HG02588 (cell line): ENCODE measurements around the gene BRAF.
"Not testable (repeated sequence)": the region's sequence is repeated elsewhere in the genome, so short reads cannot be mapped to it uniquely, and the experiment has no call there.

Experiments used
- ATAC-seq: cut with Tn5 transposase; IDR thresholded peaks from one replicate; pipeline ENCODE4 v1.9.1; 2021; ENCODE audit warnings: mild to moderate bottlenecking, moderate library complexity; ENCODE audit not compliant: unreplicated experiment

Gene BRAF

GRCh38 chr7:140881507-140882228, 43.1 kb downstream of the BRAF start:
- peak; percentile 46 for ATAC-seq

DNA sequence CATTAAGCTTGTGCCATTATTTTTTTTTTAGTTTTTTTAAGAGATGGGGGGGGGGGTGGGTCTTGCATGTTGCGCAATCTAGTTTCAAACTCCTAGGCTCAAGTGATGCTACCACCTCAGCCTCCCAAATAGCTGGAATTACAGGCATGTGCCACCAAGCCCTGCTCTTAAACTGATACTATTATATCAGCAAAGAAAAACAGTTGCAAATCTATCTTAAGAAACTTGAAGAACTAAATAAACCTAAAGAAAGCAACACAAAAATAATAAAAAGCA, 47.5 kb downstream of the BRAF start:
- ATAC-seq: no peak

- peak; percentile 79 for ATAC-seq
Measured at GRCh38 chr7:140876519-140877248, 48.0 kb downstream of the BRAF start.

DNA sequence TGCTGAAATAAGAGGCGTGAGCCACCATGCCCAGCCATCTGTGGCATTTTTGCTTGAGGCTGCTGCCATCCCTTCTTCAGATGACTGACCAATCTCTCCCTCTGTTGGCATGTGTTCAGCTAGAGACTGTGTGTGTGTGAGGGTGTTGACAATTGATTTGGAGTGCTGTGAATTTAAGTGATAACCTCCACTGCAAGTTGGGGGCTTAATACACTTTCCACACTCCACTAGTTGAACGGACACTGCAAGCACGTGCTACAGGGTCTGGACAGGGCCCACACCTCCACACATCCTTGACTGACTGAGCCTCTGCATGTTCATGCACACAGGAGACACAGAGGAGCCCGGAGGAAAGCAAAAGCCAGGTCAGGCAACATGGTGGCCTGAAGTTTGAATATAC, 51.3 kb downstream of the BRAF start:
- no peak for ATAC-seq

DNA sequence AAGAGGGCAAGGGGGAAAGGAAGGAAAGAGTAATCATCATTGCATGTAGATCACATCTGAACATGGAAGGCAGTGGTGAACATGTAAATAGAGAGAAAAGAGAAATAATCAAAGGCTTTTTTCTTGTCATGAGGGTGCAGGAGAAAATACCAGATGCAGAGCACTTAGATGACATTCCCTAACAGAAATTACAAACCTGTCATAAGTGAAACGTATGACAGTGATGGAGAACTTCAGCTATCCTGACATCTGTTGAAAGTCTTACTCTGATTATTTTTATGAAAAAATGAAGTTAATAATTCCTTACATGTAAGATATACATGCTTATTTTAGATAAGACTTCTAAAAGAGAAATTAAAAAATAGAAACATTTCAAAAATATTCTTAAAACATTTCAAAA, 54.7 kb downstream of the BRAF start:
- no peak for ATAC-seq

DNA sequence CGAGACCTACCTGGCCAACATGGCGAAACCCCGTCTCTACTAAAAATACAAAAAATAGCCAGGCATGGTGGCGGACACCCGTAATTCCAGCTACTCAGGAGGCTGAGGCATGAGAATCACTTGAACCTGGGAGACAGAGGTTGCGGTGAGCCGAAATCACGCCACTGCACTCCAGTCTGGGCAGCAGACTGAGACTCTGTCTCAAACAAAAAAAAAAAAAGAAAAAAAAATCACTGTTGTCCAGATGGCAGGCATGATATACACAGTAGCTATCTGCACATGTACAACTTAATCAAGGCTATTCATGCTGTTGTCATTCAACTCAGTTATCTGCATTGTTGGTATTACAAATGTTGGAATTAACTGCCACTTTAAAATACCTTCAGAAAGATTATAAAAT, 55.3 kb downstream of the BRAF start:
- ATAC-seq: no peak

DNA sequence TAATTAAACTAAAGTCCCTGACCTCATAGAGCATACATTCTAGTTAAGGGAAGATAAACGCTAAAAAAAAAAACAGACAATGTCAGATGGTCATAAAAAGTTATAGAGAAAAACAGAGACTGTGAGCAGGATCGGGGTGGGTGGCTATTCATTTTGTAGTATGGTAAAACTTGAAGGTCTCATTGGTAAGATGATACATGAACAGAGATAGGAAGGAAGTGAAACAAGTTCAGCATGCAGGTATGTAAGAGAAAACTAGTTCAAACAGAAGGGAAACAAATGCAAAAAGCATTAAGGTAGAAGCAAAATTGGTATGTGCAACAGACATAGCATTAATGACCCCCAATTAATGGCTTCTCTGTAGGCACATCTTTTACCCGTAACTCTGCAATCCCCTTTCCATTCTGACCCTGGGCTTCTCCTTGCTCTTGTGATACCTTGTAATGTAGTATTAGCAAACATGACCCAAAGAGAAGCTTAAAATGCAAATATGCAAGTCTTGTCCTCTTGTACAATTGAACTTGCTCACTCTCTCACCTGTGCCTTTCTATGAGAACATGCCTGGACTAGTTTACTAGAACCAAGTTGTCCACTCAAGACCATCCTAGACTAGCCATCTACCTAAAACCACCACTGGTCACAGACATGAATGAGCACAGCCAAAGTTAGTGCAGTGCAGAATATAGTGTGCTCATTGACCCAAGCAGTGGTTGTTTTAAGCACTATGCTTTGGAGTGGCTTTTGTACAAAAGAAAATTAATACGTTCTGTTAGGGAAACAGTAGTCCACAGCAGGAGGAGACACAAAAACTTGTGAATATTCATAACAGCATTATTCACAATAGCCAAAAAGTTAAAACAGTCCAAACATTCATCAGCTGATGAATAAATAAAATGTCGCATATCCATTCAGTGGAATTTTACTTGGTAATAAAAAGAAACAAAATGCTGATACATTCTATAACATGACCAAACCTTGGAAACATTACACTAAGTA, 57.0 kb downstream of the BRAF start:
- ATAC-seq: peak; percentile 54

DNA sequence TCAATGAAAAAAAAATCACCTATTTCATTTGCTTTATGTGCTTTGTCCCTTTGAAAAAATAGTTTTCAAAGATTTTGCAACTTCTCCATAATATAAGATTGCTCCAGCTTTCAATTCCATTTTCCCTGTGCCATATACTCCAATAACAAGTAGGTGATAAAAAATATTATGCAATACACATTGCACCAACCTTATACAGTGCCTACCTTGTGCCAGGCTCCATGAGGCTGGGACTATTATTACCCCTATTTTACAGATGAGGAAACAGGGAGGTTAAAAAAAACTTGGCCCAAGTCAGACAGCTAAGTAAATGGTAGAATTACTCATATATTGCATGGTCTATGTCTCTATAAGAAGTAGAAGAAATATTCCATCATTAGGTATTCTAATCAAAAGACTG, 57.8 kb downstream of the BRAF start:
- no peak for ATAC-seq

DNA sequence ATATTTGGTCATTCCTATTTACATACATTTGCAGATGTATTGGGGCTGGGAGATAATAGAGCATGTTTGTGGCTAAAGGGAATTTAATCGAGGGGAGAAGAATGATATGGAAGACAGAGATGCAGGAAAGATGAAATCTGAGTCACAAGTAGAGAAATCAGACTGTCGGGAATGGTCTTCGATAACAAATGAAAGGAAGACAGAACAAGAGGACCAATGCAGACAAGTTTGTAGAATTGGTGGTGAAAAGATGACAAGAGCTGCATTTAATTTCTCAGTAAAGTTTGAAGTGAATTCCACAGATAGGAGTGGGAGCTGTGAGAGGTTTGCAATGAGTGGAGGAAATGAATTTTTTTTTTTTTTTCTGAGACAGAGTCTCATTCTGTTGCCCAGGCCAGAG, 60.0 kb downstream of the BRAF start:
- no peak for ATAC-seq

DNA sequence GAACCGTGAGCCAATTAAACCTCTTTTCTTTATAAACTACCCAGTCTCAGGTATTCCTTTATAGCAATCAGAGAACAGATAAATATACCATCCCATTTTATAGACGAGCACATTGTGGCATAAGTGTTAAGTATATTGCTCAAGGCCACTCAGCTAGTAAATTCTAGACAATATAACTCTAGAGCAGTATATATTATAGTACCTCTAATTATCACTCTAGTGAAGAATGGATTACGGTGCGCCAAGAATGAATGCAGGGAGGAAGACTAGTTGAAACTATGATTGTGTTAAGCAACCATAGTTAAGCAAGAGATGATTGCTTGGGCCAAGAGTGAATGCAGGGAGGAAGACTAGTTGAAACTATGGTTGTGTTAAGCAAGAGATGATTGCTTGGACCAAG, 60.9 kb downstream of the BRAF start:
- ATAC-seq: no peak

- no peak for ATAC-seq
Measured at GRCh38 chr7:140863184-140863583, 61.5 kb downstream of the BRAF start.

DNA sequence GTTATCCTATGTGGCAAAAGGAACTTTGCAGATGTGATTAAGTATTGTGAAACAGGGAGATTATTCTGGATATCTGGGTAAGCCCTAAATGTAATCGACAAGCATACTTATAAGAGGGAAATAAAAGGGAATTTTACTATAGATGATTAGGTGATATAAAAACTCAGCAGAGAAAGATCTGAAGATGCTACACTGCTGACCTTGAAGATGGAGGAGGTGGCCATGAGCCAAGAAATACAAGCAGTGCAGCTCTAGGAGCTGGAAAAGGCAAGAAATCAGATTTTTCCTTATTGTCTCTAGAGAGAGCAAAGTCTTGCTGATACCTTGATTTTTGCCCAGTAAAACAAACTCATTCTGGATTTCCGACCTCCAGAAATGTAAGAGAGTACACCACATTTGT, 67.7 kb downstream of the BRAF start:
- ATAC-seq: no peak

DNA sequence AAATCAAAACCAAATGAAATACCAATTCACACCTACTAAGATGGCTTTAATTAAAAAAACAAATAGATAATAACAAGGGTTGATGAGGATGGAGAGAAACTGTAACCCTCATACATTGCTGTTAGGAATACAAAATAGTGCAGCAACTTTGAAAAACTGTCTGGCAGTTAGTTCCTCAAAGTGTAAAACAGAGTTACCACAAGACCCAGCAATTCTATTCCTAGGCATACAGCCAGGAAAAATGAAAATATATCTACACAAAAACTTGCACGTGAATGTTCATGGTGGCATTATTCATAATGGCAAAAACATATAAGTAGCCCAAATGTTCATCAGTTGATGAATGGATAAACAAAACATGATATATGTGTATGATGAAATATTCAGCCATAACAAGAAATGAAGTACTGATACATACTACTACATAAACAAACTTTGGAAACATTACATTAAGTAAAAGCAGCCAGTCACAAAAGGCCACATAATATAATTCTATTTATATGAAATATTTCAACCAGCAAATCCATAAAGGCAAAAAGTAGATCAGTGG, 83.5 kb downstream of the BRAF start:
- ATAC-seq: no peak

- ATAC-seq: no peak
Measured at GRCh38 chr7:140831724-140832123, 93.0 kb downstream of the BRAF start.

- no peak for ATAC-seq
Measured at GRCh38 chr7:140829720-140830119, 95.0 kb downstream of the BRAF start.

DNA sequence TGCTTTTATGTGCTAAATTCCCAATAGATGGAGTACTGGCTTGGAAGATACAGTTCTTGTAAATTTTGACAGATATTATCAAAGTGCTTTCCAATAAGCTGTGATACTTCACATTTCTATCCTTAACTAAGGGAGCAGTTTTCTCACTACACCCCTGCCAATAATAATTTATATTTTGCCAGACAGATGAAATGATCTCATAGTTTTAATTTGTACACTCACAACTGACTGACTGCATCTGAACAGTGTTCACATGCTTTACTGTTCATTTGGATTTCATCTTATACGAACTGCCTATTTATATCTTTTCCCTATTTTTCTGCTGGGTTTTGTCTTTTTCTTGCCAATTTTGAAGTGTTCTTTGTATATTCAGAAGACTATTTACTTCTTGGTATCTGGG, 96.0 kb downstream of the BRAF start:
- ATAC-seq: no peak

- not testable (repeated sequence) for ATAC-seq
Measured at GRCh38 chr7:140817383-140817782, 107.3 kb downstream of the BRAF start.

DNA sequence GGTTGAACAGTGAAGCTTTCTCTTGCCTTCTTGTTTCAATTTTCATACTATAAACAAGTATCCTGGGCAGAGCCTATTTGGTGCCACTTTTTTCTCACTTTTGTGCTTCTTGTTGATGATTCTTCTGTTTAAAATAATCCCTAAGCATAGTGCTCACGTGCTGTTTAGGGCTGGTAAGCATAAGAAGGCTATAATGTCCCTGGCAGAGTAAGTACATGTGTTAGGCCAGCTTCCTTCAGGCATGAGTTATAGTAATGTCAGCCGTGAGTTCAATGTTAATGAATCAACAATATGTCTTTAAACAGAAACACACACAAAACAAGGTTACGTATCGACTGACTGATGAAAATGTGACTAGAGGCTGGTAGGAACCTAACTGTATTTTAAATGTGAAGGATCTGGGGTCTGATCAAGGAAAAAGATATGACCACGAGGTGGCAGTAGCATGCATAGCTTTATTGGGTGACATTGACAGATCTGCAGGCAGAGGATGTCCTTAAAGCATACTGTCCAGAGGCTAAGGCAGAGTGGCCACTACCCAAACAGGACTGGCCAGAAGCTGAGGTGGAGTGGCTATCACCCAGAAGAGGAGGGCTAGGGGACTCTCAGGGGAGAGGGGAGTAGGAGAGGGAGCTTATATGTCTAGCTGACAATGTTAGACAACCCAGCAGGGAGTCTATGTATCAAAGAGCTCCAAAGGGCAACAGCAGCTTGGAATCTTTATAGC, 113.7 kb downstream of the BRAF start:
- peak; percentile 71 for ATAC-seq

GRCh38 chr7:140810385-140810784, 114.3 kb downstream of the BRAF start:
- ATAC-seq: no peak

DNA sequence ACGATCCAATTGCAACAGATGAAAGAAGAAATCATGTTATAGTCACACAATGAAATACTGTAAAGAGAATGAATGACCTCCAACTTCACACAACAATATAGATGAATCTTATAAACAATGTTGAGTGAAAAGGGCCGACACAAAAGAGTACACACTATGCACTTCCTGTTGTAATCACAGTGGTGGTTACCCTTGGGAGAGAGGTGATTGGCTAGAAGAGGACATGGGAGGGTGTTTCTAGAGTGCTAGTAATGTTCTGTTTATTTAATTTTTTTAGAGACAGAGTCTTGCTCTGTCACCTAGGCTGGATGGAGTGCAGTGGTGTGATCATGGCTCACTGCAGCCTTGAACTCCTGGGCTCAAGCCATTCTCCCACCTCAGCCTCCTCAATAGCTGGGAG, 145.8 kb downstream of the BRAF start:
- no peak for ATAC-seq

- no peak for ATAC-seq
Measured at GRCh38 chr7:140778568-140778967, 146.2 kb downstream of the BRAF start.
